GM10248 (cell line): ENCODE data around the gene TTC7B.

Source experiments
- CTCF ChIA-PET: fragments of 300-600 bp; sonication (Branson Sonifier 250); formaldehyde crosslinking; extraction: SDS; loops from one replicate; lab custom pipeline; 2021; ENCODE audit warnings: antibody characterized with exemption; lab: Yijun Ruan, JAX
- POLR2A ChIA-PET: fragments of 350-650 bp; sonication (Branson Sonifier 250); formaldehyde crosslinking; extraction: SDS; loops from one replicate; lab custom pipeline; 2020; ENCODE audit warnings: antibody characterized with exemption; lab: Yijun Ruan, JAX
- DNase-seq: peaks from one replicate; pipeline ENCODE4 v3.0.0; 2012; ENCODE audit errors: extremely low spot score
- CTCF ChIP-seq: IDR thresholded peaks from 2 replicates; pipeline ENCODE4 v1.5.1; 2012; ENCODE audit warnings: mild to moderate bottlenecking, low read depth; ENCODE audit errors: extremely low read depth, missing control alignments, control extremely low read depth

Gene TTC7B

GRCh38 chr14:90721619-90722305, 94.5 kb downstream of the TTC7B start:
- no peak for DNase-seq
- POLR2A ChIA-PET: no interaction called here
- no peak for TF ChIP-seq CTCF
- CTCF ChIA-PET: interaction anchor here (1.4 to 1.7 kb wide), 2 partner anchors 9 to 17 kb away, joined by 4 read pairs; no protein-coding TSS in a partner anchor

- ChIA-PET CTCF (interaction anchor here (1.4 to 1.7 kb wide), 3 partner anchors 8 to 38 kb away, joined by 4 read pairs; no protein-coding TSS in a partner anchor), POLR2A (no interaction called here)
- no peak for DNase-seq
- TF ChIP-seq CTCF: no peak
Observed at GRCh38 chr14:90720832-90721231, 95.4 kb downstream of the TTC7B start.

DNA sequence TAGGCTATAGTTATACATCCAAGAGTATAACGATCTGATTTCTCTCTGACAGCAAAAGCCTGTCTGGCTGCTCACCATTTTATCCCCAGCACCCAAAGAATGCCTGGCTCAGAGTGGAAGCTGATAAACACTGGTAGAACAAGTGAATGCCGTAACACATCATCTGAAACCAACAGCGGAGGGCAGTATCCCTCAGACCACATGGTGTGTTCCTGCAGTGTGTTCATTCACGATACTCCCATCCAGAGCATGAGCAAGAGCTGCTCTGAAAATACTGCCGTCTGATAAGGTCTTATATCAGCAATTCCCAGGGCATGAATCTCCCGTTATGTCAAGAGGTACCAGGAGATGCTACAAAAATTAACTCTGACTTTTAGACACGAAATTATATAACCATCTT, 95.9 kb downstream of the TTC7B start:
- CTCF ChIA-PET: interaction anchor here (1.4 to 1.7 kb wide), 3 partner anchors 8 to 38 kb away, joined by 4 read pairs; no protein-coding TSS in a partner anchor
- POLR2A ChIA-PET: no interaction called here
- TF ChIP-seq CTCF: no peak
- DNase-seq: no peak

DNA sequence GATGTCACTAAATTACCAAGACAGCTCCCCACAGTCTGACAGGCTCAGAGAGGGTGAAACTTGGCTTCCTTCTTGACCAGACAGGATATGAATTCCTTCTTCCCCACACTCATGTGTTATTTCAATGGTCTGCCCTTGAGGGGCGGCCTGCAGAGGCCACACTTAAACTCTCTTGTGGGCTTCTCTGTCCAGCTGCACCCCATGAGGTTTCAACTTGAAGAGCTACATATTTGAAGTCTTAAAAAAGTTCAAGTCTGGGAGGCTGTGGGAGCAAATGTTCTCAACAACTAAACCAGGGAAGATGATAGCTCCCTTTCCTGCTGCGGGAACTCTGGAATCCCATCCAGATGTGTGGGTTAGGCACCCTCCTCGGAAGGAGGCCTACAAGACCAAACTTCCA, 98.3 kb downstream of the TTC7B start:
- CTCF ChIA-PET: interaction anchor here (1.0 to 2.0 kb wide), 4 partner anchors 12 to 40 kb away, joined by 3 to 8 read pairs (median 4); no protein-coding TSS in a partner anchor
- POLR2A ChIA-PET: no interaction called here
- DNase-seq: no peak

GRCh38 chr14:90715993-90716392, 100.2 kb downstream of the TTC7B start:
- TF ChIP-seq CTCF: no peak
- no peak for DNase-seq
- CTCF ChIA-PET: interaction anchor here (0.9 kb wide), 1 partner anchor 15 kb away, joined by 3 read pairs; no protein-coding TSS in a partner anchor
- POLR2A ChIA-PET: no interaction called here

More for the DNA sequence above, 98.3 kb downstream of the TTC7B start:
- TF ChIP-seq CTCF: no peak

DNA sequence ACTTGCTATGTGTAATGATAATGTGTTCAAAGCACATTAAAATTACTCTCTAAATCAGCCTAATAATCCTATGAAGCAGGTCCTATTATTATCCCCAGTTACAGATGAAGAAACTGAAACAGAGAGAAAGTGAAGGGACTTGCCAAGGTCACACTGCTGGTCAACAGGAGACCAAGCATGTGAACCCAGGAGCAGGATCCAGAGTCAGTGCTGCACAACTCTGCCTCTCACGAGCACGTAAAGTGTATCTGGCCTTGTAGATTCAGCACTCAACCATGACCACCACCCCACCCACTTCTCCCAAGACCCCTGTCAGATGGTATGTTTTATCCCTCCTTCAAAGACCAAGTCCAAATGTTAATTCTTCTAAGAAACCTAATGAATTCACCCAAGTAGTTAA, 100.7 kb downstream of the TTC7B start:
- no peak for DNase-seq
- ChIA-PET CTCF (interaction anchor here (1.2 to 1.6 kb wide), 2 partner anchors 11 to 28 kb away, joined by 3 read pairs; no protein-coding TSS in a partner anchor), POLR2A (no interaction called here)
- no peak for TF ChIP-seq CTCF
